ENCODE data around the gene MYEOV. TPM values are rescaled to one million over a fixed set of nuclear protein-coding genes. Genes with fewer than 3 reads are reported as not detected.

MYEOV gene
- total RNA-seq, 1 experiment from 2014 or later, result 1.4 TPM

DNA sequence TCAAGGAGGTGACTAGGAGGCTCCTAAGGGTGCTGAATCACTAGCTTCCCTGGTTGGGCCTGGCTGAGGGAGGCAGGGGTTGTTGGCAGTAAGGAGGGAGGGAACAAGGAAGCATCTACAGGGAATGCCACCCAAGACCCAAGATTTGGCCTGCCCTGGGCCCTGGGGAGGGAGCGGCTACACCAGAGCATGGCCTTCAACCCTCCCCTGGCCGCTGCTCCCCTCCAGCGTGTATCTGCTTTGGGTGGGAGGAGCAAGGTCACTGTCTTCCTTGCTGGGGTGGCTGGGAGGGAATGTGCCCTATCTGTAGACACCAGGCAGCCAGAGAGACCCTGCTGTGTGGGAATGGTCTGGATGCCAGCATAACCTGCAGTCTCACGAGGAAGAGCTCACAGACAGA is 29.5 kb upstream of the MYEOV start (continued):
- TF ChIP-seq, protein P1, sequence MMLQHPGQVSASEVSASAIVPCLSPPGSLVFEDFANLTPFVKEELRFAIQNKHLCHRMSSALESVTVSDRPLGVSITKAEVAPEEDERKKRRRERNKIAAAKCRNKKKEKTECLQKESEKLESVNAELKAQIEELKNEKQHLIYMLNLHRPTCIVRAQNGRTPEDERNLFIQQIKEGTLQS (CRISPR knock-in tag; conservative IDR thresholded peaks at IDR 0.05), result no peak
- TF ChIP-seq, protein P2, sequence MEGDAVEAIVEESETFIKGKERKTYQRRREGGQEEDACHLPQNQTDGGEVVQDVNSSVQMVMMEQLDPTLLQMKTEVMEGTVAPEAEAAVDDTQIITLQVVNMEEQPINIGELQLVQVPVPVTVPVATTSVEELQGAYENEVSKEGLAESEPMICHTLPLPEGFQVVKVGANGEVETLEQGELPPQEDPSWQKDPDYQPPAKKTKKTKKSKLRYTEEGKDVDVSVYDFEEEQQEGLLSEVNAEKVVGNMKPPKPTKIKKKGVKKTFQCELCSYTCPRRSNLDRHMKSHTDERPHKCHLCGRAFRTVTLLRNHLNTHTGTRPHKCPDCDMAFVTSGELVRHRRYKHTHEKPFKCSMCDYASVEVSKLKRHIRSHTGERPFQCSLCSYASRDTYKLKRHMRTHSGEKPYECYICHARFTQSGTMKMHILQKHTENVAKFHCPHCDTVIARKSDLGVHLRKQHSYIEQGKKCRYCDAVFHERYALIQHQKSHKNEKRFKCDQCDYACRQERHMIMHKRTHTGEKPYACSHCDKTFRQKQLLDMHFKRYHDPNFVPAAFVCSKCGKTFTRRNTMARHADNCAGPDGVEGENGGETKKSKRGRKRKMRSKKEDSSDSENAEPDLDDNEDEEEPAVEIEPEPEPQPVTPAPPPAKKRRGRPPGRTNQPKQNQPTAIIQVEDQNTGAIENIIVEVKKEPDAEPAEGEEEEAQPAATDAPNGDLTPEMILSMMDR (IDR thresholded peaks at IDR 0.05), result no peak
- TF ChIP-seq, protein P3, sequence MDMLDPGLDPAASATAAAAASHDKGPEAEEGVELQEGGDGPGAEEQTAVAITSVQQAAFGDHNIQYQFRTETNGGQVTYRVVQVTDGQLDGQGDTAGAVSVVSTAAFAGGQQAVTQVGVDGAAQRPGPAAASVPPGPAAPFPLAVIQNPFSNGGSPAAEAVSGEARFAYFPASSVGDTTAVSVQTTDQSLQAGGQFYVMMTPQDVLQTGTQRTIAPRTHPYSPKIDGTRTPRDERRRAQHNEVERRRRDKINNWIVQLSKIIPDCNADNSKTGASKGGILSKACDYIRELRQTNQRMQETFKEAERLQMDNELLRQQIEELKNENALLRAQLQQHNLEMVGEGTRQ (CRISPR knock-in tag; IDR thresholded peaks at IDR 0.05), result no peak
- TF ChIP-seq NFATC4 (CRISPR knock-in tag; IDR thresholded peaks at IDR 0.05) (no peak), ZNF671 (CRISPR knock-in tag; IDR thresholded peaks at IDR 0.05) (no peak), FOXJ3 (CRISPR knock-in tag; IDR thresholded peaks at IDR 0.05; ENCODE audit: borderline replicate concordance) (no peak), HMGA2 (CRISPR knock-in tag; IDR thresholded peaks at IDR 0.05) (no peak), SP1 (CRISPR knock-in tag; conservative IDR thresholded peaks at IDR 0.05) (no peak)
- TF ChIP-seq, protein P4, sequence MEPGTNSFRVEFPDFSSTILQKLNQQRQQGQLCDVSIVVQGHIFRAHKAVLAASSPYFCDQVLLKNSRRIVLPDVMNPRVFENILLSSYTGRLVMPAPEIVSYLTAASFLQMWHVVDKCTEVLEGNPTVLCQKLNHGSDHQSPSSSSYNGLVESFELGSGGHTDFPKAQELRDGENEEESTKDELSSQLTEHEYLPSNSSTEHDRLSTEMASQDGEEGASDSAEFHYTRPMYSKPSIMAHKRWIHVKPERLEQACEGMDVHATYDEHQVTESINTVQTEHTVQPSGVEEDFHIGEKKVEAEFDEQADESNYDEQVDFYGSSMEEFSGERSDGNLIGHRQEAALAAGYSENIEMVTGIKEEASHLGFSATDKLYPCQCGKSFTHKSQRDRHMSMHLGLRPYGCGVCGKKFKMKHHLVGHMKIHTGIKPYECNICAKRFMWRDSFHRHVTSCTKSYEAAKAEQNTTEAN (CRISPR knock-in tag; IDR thresholded peaks at IDR 0.05), result no peak
- TF ChIP-seq, protein P5, sequence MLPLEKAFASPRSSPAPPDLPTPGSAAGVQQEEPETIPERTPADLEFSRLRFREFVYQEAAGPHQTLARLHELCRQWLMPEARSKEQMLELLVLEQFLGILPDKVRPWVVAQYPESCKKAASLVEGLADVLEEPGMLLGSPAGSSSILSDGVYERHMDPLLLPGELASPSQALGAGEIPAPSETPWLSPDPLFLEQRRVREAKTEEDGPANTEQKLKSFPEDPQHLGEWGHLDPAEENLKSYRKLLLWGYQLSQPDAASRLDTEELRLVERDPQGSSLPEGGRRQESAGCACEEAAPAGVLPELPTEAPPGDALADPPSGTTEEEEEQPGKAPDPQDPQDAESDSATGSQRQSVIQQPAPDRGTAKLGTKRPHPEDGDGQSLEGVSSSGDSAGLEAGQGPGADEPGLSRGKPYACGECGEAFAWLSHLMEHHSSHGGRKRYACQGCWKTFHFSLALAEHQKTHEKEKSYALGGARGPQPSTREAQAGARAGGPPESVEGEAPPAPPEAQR (CRISPR knock-in tag; IDR thresholded peaks at IDR 0.05), result no peak

DNA sequence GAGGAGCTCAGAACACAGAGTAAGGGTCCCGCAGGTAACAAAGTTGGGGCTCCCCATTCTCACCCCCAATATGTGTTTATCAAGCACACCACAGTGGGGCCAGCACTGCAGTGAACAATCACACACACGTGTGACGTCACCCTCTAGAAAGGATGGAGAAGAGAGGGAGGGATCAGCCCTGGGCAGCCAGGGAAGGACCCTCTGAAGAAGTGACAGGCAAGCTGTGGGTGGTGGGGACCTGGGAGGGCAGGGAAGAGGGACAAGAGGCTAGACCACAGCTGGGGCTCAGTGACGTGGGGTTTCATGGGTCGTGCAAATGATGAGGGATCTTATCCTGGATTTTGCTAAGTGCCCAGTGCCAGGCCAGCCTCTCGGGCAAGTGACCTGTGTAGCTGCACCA is 28.7 kb upstream of the MYEOV start:
- Mint-ChIP-seq H3K27me3 (ENCODE audit: low read depth) (peaks cover 2% of the 10 kb centered on the region; the same call in 1 of the 2 replicates), H3K36me3 (no peaks in the 10 kb centered on the region), H3K4me1 (no peaks in the 10 kb centered on the region), H3K9me3 (peaks cover 21% of the 10 kb centered on the region), H3K27ac (no peak overlapping the region), H3K4me3 (no peak overlapping the region)
- ChIA-PET CTCF (no interaction called here), POLR2A (no interaction called here)
- ATAC-seq, result no peak
- TF ChIP-seq ZNF138 (CRISPR knock-in tag; conservative IDR thresholded peaks at IDR 0.05), result no peak
- TF ChIP-seq, protein P6, sequence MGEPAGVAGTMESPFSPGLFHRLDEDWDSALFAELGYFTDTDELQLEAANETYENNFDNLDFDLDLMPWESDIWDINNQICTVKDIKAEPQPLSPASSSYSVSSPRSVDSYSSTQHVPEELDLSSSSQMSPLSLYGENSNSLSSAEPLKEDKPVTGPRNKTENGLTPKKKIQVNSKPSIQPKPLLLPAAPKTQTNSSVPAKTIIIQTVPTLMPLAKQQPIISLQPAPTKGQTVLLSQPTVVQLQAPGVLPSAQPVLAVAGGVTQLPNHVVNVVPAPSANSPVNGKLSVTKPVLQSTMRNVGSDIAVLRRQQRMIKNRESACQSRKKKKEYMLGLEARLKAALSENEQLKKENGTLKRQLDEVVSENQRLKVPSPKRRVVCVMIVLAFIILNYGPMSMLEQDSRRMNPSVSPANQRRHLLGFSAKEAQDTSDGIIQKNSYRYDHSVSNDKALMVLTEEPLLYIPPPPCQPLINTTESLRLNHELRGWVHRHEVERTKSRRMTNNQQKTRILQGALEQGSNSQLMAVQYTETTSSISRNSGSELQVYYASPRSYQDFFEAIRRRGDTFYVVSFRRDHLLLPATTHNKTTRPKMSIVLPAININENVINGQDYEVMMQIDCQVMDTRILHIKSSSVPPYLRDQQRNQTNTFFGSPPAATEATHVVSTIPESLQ (CRISPR knock-in tag; IDR thresholded peaks at IDR 0.05), result no peak
- TF ChIP-seq CREM (CRISPR knock-in tag; IDR thresholded peaks at IDR 0.05), result no peak
- TF ChIP-seq, protein P7, sequence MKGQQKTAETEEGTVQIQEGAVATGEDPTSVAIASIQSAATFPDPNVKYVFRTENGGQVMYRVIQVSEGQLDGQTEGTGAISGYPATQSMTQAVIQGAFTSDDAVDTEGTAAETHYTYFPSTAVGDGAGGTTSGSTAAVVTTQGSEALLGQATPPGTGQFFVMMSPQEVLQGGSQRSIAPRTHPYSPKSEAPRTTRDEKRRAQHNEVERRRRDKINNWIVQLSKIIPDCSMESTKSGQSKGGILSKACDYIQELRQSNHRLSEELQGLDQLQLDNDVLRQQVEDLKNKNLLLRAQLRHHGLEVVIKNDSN (CRISPR knock-in tag; IDR thresholded peaks at IDR 0.05), result no peak
- TF ChIP-seq ESRRA (CRISPR knock-in tag; IDR thresholded peaks at IDR 0.05; ENCODE audit: borderline replicate concordance), result no peak
- TF ChIP-seq, protein P8, sequence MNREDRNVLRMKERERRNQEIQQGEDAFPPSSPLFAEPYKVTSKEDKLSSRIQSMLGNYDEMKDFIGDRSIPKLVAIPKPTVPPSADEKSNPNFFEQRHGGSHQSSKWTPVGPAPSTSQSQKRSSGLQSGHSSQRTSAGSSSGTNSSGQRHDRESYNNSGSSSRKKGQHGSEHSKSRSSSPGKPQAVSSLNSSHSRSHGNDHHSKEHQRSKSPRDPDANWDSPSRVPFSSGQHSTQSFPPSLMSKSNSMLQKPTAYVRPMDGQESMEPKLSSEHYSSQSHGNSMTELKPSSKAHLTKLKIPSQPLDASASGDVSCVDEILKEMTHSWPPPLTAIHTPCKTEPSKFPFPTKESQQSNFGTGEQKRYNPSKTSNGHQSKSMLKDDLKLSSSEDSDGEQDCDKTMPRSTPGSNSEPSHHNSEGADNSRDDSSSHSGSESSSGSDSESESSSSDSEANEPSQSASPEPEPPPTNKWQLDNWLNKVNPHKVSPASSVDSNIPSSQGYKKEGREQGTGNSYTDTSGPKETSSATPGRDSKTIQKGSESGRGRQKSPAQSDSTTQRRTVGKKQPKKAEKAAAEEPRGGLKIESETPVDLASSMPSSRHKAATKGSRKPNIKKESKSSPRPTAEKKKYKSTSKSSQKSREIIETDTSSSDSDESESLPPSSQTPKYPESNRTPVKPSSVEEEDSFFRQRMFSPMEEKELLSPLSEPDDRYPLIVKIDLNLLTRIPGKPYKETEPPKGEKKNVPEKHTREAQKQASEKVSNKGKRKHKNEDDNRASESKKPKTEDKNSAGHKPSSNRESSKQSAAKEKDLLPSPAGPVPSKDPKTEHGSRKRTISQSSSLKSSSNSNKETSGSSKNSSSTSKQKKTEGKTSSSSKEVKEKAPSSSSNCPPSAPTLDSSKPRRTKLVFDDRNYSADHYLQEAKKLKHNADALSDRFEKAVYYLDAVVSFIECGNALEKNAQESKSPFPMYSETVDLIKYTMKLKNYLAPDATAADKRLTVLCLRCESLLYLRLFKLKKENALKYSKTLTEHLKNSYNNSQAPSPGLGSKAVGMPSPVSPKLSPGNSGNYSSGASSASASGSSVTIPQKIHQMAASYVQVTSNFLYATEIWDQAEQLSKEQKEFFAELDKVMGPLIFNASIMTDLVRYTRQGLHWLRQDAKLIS (CRISPR knock-in tag; IDR thresholded peaks at IDR 0.05; ENCODE audit: borderline replicate concordance), result no peak
- no peak for TF ChIP-seq NR2C2 (CRISPR knock-in tag; IDR thresholded peaks at IDR 0.05)
- no peak for TF ChIP-seq FOXP1 (CRISPR knock-in tag; IDR thresholded peaks at IDR 0.05; ENCODE audit: borderline replicate concordance)
- TF ChIP-seq, protein P9, sequence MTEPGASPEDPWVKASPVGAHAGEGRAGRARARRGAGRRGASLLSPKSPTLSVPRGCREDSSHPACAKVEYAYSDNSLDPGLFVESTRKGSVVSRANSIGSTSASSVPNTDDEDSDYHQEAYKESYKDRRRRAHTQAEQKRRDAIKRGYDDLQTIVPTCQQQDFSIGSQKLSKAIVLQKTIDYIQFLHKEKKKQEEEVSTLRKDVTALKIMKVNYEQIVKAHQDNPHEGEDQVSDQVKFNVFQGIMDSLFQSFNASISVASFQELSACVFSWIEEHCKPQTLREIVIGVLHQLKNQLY (CRISPR knock-in tag; IDR thresholded peaks at IDR 0.05), result no peak
- no peak for TF ChIP-seq ZBTB21 (CRISPR knock-in tag; IDR thresholded peaks at IDR 0.05; ENCODE audit: borderline replicate concordance)
- no peak for DNase-seq (ENCODE audit: low spot score)

Data from WTC11 (cell line).